Hematopoietic multipotent progenitor cell treated with erythropoietin and hydrocortisone succinate and interleukin-3 and kit ligand, for 6 days (in vitro differentiated cells): ENCODE data around the gene SHANK3.
"Not testable (repeated sequence)": the region's sequence is repeated elsewhere in the genome, so short reads cannot be mapped to it uniquely, and the experiment has no call there.

Experiments
- DNase-seq: peaks from one replicate; pipeline ENCODE4 v3.0.0-alpha.2; 2015

SHANK3 gene

GRCh38 chr22:50672471-50673230 is at the start of gene SHANK3:
SHANK3 (plus strand) TSS chr22:50672823.
- peak; percentile 30 for DNase-seq

GRCh38 chr22:50624347-50625130 is 48.1 kb upstream of the SHANK3 start:
- DNase-seq: no peak

- no peak for DNase-seq
Observed at GRCh38 chr22:50625131-50625567, 47.5 kb upstream of the SHANK3 start.

- no peak for DNase-seq
Observed at GRCh38 chr22:50625568-50626313, 46.9 kb upstream of the SHANK3 start.

GRCh38 chr22:50626314-50626849 is 46.2 kb upstream of the SHANK3 start:
- no peak for DNase-seq

- DNase-seq: no peak
Observed at GRCh38 chr22:50626850-50627641, 45.6 kb upstream of the SHANK3 start.

- peak; percentile 87 for DNase-seq
Observed at GRCh38 chr22:50627642-50628542, 44.7 kb upstream of the SHANK3 start, which contains the start of gene ARSA. ARSA (minus strand) TSS chr22:50628152; CDS start chr22:50627779, 373 bp downstream.

- no peak for DNase-seq
Observed at GRCh38 chr22:50628543-50629134, 44.0 kb upstream of the SHANK3 start.

- peak; percentile 55 for DNase-seq
Observed at GRCh38 chr22:50630376-50630775, 42.2 kb upstream of the SHANK3 start.

GRCh38 chr22:50633086-50633485 is 39.5 kb upstream of the SHANK3 start:
- DNase-seq: no peak

GRCh38 chr22:50633771-50634170 is 38.9 kb upstream of the SHANK3 start:
- no peak for DNase-seq

- no peak for DNase-seq
Observed at GRCh38 chr22:50635591-50635990, 37.0 kb upstream of the SHANK3 start.

GRCh38 chr22:50640296-50640695 is 32.3 kb upstream of the SHANK3 start:
- DNase-seq: not testable (repeated sequence)

GRCh38 chr22:50640857-50641647 is 31.6 kb upstream of the SHANK3 start:
- no peak for DNase-seq

- peak; percentile 22 for DNase-seq
Observed at GRCh38 chr22:50641696-50642607, 30.7 kb upstream of the SHANK3 start.

- not testable (repeated sequence) for DNase-seq
Observed at GRCh38 chr22:50643021-50643820, 29.4 kb upstream of the SHANK3 start.

GRCh38 chr22:50643821-50644101 is 28.9 kb upstream of the SHANK3 start:
- DNase-seq: not testable (repeated sequence)

GRCh38 chr22:50653256-50653655 is 19.4 kb upstream of the SHANK3 start:
- no peak for DNase-seq
